Measurements from ENCODE around the gene TMEM161B. TPM values are rescaled to one million over a fixed set of nuclear protein-coding genes. Genes with fewer than 3 reads are reported as not detected.

Gene TMEM161B
- total RNA-seq, 4 donors from 2014 or later = 16.3 to 20.5 (median 18.7) TPM

DNA sequence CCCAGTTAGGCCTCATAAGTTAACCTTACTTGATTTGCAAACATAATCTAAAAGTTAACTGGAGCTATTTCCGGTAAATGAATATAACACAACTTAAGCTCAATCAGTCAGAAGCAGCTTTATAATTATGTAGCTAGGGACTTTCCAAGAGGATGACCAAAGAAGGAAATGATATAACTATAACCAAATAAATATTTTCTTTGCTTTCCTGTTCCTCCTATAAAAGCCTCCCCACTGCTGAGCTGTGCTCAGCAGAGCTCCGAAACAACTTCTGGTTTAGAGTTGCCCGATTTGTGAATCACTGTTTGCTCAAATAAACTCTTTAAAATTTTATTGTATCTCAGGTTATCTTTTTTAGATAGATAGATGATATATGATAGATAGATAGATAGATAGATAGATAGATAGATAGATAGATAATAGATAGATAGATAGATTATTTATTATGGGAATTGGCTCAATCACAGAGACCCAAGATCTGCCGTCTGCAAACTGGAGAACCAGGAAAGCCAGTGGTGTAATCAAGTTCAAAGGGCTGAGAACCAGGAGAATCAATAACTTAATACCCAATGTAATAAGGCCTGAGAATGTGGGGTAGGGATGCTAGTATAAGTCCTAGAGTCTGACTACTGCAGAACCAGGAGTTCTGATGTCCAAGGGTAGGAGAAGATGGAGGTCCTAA lies 19.3 kb upstream of the TMEM161B start:
- Histone ChIP-seq H3K27me3 (no peaks in the 10 kb centered on the region), H3K4me3 (no peak overlapping the region), H3K4me1 (no peaks in the 10 kb centered on the region), H3K36me3 (peaks cover 0 to 38% (median 0%) of the 10 kb centered on the region in 3 donors), H3K9me3 (no peaks in the 10 kb centered on the region), H3K27ac (no peak overlapping the region)
- no peak for DNase-seq (ENCODE audit: low spot score in 2 of 2)
- 91 to 94% methylated on average over 4 of the region's 4 CpGs for WGBS, 2 donors
- TF ChIP-seq, protein P1, sequence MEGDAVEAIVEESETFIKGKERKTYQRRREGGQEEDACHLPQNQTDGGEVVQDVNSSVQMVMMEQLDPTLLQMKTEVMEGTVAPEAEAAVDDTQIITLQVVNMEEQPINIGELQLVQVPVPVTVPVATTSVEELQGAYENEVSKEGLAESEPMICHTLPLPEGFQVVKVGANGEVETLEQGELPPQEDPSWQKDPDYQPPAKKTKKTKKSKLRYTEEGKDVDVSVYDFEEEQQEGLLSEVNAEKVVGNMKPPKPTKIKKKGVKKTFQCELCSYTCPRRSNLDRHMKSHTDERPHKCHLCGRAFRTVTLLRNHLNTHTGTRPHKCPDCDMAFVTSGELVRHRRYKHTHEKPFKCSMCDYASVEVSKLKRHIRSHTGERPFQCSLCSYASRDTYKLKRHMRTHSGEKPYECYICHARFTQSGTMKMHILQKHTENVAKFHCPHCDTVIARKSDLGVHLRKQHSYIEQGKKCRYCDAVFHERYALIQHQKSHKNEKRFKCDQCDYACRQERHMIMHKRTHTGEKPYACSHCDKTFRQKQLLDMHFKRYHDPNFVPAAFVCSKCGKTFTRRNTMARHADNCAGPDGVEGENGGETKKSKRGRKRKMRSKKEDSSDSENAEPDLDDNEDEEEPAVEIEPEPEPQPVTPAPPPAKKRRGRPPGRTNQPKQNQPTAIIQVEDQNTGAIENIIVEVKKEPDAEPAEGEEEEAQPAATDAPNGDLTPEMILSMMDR (IDR thresholded peaks at IDR 0.05) = no peak
- TF ChIP-seq POLR2A (IDR thresholded peaks at IDR 0.05) (no peak), EP300 (IDR thresholded peaks at IDR 0.05) (no peak)

DNA sequence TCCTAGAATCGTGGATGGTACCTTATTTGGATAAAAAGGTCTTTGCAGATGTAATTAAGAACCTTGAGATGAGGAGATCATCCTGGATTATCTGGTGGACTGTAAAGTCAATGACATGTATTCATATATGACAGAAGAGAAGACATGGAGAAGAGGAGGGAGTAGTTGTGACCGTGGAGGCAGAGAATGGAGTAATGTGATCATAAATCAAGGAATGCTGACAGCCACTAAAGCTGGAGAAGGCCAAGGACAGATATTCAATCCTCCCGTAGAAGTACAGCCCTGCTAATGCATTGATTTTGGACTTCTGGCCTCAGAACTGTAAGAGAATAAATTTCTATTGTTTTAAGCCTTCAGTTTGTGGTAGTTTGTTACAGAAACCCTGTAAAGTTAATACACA lies 18.7 kb upstream of the TMEM161B start:
- no peak for DNase-seq (ENCODE audit: low spot score in 2 of 2)
- H3K27ac ChIP-seq = no peak overlapping the region
- H3K4me1 ChIP-seq = no peaks in the 10 kb centered on the region
- H3K9me3 ChIP-seq = no peaks in the 10 kb centered on the region
- H3K36me3 ChIP-seq = peaks cover 0 to 38% (median 0%) of the 10 kb centered on the region in 3 donors
- no peak overlapping the region for H3K4me3 ChIP-seq
- no peaks in the 10 kb centered on the region for H3K27me3 ChIP-seq
- TF ChIP-seq, protein P1 (IDR thresholded peaks at IDR 0.05) = no peak
- TF ChIP-seq POLR2A (IDR thresholded peaks at IDR 0.05) (no peak), EP300 (IDR thresholded peaks at IDR 0.05) (no peak)
- 68 to 70% methylated on average over 3 of the region's 3 CpGs for WGBS, 2 donors

DNA sequence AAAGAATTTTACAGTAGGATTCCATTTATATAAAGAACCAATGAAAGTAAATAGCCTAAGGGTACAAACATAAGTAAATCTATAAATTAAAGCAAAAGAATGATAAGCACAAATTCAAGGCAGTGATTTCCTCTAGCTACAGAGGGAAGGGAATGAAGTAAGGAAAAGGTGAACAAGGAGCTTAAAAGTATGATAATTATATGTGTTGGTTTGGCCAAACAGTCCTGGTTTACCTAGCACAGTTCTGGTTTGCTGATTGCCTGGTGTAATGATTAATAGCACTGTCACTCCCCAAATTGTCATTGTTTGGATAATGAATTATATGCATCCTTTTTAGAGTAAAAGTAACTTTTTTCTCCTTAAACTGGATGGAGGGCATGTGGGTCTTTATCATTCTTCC lies 15.0 kb upstream of the TMEM161B start:
- no peak overlapping the region for H3K27ac ChIP-seq
- no peak overlapping the region for H3K4me3 ChIP-seq
- no peak for TF ChIP-seq POLR2A (IDR thresholded peaks at IDR 0.05)
- TF ChIP-seq EP300 (IDR thresholded peaks at IDR 0.05) = no peak
- TF ChIP-seq, protein P1 (IDR thresholded peaks at IDR 0.05) = no peak
- no peaks in the 10 kb centered on the region for H3K27me3 ChIP-seq
- no peaks in the 10 kb centered on the region for H3K4me1 ChIP-seq
- peaks cover 0 to 25% (median 0%) of the 10 kb centered on the region in 3 donors for H3K36me3 ChIP-seq
- no peak for DNase-seq (ENCODE audit: low spot score in 2 of 2)
- no peaks in the 10 kb centered on the region for H3K9me3 ChIP-seq

DNA sequence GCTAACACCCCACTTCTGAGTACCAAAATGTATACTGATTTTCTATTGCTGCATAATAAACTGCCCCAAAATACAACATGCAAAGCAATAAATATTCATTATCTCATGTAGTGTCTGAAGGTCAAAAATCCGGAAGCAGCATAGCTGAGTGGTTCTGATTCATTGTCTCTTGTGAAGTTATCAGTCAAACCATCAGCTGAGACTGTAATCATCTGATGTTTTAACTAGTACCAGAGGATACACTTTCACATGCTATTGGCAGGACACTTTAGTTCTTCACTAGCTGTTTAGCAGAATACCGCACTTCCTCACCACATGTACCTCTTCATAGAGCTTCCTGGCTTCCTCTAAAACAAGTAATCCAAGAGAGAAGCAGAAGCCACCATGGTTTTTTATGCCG lies 12.7 kb upstream of the TMEM161B start:
- WGBS, 2 donors = 88 to 91% methylated on average over 3 of the region's 3 CpGs
- H3K4me3 ChIP-seq = no peak overlapping the region
- H3K4me1 ChIP-seq = no peaks in the 10 kb centered on the region
- peaks cover 0 to 27% (median 0%) of the 10 kb centered on the region in 3 donors for H3K36me3 ChIP-seq
- DNase-seq (ENCODE audit: low spot score in 2 of 2) = no peak
- H3K27me3 ChIP-seq = no peaks in the 10 kb centered on the region
- TF ChIP-seq, protein P1 (IDR thresholded peaks at IDR 0.05) = no peak
- H3K9me3 ChIP-seq = no peaks in the 10 kb centered on the region
- H3K27ac ChIP-seq = no peak overlapping the region

DNA sequence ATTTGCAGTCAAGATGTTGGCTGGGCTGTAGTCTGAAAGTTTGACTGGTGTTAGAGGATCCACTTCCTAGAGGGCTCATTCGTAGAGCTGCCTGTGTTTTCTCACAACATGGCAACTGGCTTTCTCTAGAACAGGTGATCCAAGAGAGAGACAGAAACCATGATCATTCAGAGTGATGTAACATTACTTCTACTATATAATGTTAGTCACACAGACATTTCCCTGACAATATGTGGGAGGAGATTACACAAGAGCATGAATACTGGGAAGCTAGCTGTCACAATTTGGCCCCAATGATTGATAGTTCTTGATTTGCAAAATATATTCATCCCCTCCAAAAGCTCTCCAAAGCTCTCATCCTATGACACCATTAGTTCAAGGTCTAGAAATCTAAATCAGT lies 10.9 kb upstream of the TMEM161B start:
- TF ChIP-seq POLR2A (IDR thresholded peaks at IDR 0.05) (no peak), EP300 (IDR thresholded peaks at IDR 0.05) (no peak)
- TF ChIP-seq, protein P1 (IDR thresholded peaks at IDR 0.05) = no peak
- WGBS, 2 donors = 94 to 100% methylated on average over 1 of the region's 1 CpG
- no peak overlapping the region for H3K4me3 ChIP-seq
- H3K4me1 ChIP-seq = no peaks in the 10 kb centered on the region
- peaks cover 0 to 33% (median 0%) of the 10 kb centered on the region in 3 donors for H3K36me3 ChIP-seq
- no peaks in the 10 kb centered on the region for H3K9me3 ChIP-seq
- H3K27ac ChIP-seq = no peak overlapping the region
- no peaks in the 10 kb centered on the region for H3K27me3 ChIP-seq
- no peak for DNase-seq (ENCODE audit: low spot score in 2 of 2)
